ENCODE measurements around the gene TEX50. TPM values are rescaled to one million over a fixed set of nuclear protein-coding genes. Genes with fewer than 3 reads are reported as not detected.

TEX50 gene
- total RNA-seq, 1 experiment from 2014 or later = not detected

DNA sequence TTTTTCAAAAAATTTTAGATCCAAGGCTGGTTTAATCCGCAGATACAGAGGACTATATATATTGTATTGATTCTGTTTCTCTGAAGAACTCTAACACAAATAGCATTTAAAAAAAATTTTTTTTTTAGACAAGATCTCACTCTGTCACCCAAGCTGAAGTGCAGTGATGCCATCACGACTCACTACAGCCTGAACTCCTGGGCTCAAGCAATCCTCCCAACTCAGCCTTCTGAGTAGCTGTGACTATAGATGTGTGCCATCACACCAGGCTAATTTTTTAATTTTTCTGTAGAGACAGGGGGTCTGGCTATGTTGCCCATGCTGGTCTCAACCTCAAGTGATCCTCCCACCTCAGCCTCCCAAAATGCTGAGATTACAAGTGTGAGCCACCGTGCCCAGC, 31.5 kb downstream of the TEX50 start:
- Histone ChIP-seq H3K4me3 (replicated peaks in 1 of 2; ENCODE audit: low read depth in 1 of 2, low read length in 2 of 2) (no peak overlapping the region), H2AFZ (ENCODE audit: low read depth, low read length, poor library complexity, severe bottlenecking) (no peak overlapping the region), H3K27me3 (ENCODE audit: insufficient read depth, low read length) (no peaks in the 10 kb centered on the region), H3K36me3 (ENCODE audit: control insufficient read depth in 1 of 2, insufficient read depth in 2 of 2, low read length in 2 of 2) (no peaks in the 10 kb centered on the region), H3K4me2 (ENCODE audit: low read length) (no peak overlapping the region), H3K9ac (ENCODE audit: low read length) (no peak overlapping the region), H3K9me3 (ENCODE audit: control insufficient read depth in 1 of 2, insufficient read depth in 1 of 2, low read depth in 1 of 2, low read length in 2 of 2) (no peaks in the 10 kb centered on the region), H3K9me2 (ENCODE audit: insufficient read depth) (no peaks in the 10 kb centered on the region), H3K79me2 (ENCODE audit: insufficient read depth, low read length) (no peaks in the 10 kb centered on the region), H3K27ac (ENCODE audit: low read depth, low read length) (no peak overlapping the region), H4K20me1 (ENCODE audit: insufficient read depth) (no peaks in the 10 kb centered on the region), H3K4me1 (ENCODE audit: control insufficient read depth in 1 of 2, insufficient read depth in 2 of 2, low read length in 2 of 2) (peaks cover 0 to 4% of the 10 kb centered on the region in 2 experiments; a peak in 1 of 4 replicates)
- ChIA-PET CTCF (no interaction called here), RAD21 (ENCODE audit: low non-redundant PET in 1 of 2, low total read pairs in 2 of 2, uncharacterized antibody in 2 of 2, unreplicated experiment in 2 of 2) (no interaction called here), POLR2A (no interaction called here)
- no peak for ATAC-seq
- intact Hi-C loops (cut with micrococcal nuclease) = no loop called here
- no TSS peak for BruUV-seq (replicated peaks)
- TF ChIP-seq, protein P1, sequence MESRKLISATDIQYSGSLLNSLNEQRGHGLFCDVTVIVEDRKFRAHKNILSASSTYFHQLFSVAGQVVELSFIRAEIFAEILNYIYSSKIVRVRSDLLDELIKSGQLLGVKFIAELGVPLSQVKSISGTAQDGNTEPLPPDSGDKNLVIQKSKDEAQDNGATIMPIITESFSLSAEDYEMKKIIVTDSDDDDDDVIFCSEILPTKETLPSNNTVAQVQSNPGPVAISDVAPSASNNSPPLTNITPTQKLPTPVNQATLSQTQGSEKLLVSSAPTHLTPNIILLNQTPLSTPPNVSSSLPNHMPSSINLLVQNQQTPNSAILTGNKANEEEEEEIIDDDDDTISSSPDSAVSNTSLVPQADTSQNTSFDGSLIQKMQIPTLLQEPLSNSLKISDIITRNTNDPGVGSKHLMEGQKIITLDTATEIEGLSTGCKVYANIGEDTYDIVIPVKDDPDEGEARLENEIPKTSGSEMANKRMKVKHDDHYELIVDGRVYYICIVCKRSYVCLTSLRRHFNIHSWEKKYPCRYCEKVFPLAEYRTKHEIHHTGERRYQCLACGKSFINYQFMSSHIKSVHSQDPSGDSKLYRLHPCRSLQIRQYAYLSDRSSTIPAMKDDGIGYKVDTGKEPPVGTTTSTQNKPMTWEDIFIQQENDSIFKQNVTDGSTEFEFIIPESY (IDR thresholded peaks at IDR 0.05; ENCODE audit: extremely low read depth, insufficient replicate concordance, low read length) = no peak
- TF ChIP-seq RAD21 (IDR thresholded peaks at IDR 0.05; ENCODE audit: low read depth) (no peak), ZFX (IDR thresholded peaks at IDR 0.05) (no peak), YY1 (IDR thresholded peaks at IDR 0.05; ENCODE audit: extremely low read depth, insufficient replicate concordance, low read depth, low read length) (no peak), EGR1 (IDR thresholded peaks at IDR 0.05; ENCODE audit: low read depth) (no peak), JUND (IDR thresholded peaks at IDR 0.05) (no peak), EZH2phosphoT487 (IDR thresholded peaks at IDR 0.05; ENCODE audit: borderline replicate concordance) (no peak), CEBPB (IDR thresholded peaks at IDR 0.05; ENCODE audit: low read depth) (no peak)
- TF ChIP-seq, protein P2, sequence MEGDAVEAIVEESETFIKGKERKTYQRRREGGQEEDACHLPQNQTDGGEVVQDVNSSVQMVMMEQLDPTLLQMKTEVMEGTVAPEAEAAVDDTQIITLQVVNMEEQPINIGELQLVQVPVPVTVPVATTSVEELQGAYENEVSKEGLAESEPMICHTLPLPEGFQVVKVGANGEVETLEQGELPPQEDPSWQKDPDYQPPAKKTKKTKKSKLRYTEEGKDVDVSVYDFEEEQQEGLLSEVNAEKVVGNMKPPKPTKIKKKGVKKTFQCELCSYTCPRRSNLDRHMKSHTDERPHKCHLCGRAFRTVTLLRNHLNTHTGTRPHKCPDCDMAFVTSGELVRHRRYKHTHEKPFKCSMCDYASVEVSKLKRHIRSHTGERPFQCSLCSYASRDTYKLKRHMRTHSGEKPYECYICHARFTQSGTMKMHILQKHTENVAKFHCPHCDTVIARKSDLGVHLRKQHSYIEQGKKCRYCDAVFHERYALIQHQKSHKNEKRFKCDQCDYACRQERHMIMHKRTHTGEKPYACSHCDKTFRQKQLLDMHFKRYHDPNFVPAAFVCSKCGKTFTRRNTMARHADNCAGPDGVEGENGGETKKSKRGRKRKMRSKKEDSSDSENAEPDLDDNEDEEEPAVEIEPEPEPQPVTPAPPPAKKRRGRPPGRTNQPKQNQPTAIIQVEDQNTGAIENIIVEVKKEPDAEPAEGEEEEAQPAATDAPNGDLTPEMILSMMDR (IDR thresholded peaks at IDR 0.05 in 2 of 3, conservative IDR thresholded peaks at IDR 0.05 in 1 of 3; ENCODE audit: borderline replicate concordance in 1 of 3, insufficient read depth in 1 of 3, low read depth in 2 of 3, low read length in 2 of 3) = no peak
- DNase-seq (ENCODE audit: low read depth, low spot score) = no peak
